ENCODE data around the gene FLRT1. TPM values are rescaled to one million over a fixed set of nuclear protein-coding genes. Genes with fewer than 3 reads are reported as not detected.
A peak's percentile ranks its signal among the peaks of the same experiment; 100 is the strongest.

FLRT1 gene
- total RNA-seq (not detected), polyA plus RNA-seq (not detected)

- peak within 1 kb of the TSS; percentile 9 to 72 (median 56) for H3K4me3 Mint-ChIP-seq
- no peak within 1 kb of the TSS for H3K27ac ChIP-seq (ENCODE audit: low read depth, low read length)
- peaks cover 16 to 33% of the 10 kb centered on the region in 2 donors for H3K27me3 Mint-ChIP-seq
- H3K36me3 Mint-ChIP-seq, result no peaks in the 10 kb centered on the region
- CTCF ChIA-PET (ENCODE audit: partially characterized antibody), result no interaction called here
- peaks cover 1 to 12% (median 4%) of the 10 kb centered on the region in 4 donors for H3K4me1 Mint-ChIP-seq
- intact Hi-C loops (cut with micrococcal nuclease), result no loop called here
- POLR2A ChIA-PET (ENCODE audit: partially characterized antibody), result no interaction called here
- no peaks in the 10 kb centered on the region for H3K36me3 ChIP-seq (ENCODE audit: insufficient read depth, low read length)
- no peaks in the 10 kb centered on the region for H3K9me3 ChIP-seq (ENCODE audit: control insufficient read depth in 1 of 2, low read length in 2 of 2)
- H3K4me3 ChIP-seq (ENCODE audit: low read length in 2 of 2), result no peak within 1 kb of the TSS
- peaks cover 12% of the 10 kb centered on the region for H3K27me3 ChIP-seq (ENCODE audit: insufficient read depth, low read length)
- no peak within 1 kb of the TSS for H3K27ac Mint-ChIP-seq
- DNase-seq, result no peak
- H3K4me1 ChIP-seq (ENCODE audit: insufficient read depth, low read length), result no peaks in the 10 kb centered on the region
- H3K9me3 Mint-ChIP-seq, result peaks cover 0 to 2% (median 0%) of the 10 kb centered on the region in 8 donors
Measured at GRCh38 chr11:64035576-64035975, at the start of gene FLRT1. Gene FLRT1, plus strand, starts transcription at chr11:64035931. Its CDS starts 80,337 bp downstream, at chr11:64116268.

DNA sequence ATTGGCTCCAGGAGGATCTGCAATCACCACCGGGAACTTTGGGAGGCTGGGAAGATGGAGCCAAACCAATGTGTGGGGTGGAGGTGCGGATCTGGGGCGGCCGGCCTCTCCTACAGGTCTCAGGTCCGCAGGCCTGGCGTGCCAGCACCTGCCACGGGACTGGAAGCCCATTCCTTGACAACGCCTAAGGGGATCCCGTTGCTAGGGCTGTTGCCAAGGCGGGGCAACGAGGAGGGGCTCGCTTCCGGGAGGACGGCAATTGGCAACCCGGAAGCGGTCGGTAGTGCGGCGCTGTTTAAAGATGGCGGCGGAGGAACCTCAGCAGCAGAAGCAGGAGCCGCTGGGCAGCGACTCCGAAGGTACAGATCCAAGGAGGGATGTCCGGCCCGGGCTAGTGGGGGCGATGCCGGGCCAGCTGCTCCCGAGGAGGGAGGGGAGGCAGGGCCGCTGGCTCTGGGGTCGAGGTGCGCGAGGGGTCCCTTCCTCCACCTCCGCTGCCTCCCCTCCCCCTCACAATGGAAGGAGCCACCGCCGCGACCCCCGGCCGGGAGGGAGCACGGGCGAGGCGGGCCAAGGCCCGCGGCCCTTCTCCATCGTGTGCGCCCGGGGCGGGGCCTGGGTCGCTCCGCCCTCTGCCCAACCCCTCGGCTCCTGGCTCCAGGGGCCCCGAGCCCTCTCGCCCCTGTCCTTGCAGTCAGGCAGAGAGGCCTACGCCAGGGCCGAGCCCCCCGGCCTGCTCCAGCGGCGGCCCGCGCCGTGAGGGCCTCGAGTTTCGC is 49.4 kb upstream of the FLRT1 start, which contains the start of gene OTUB1:
TSS of gene OTUB1 (plus strand) at position 283 of the 776 bp plus-strand sequence. CDS start at position 302, 19 bp downstream.
- peak within 1 kb of the TSS; percentile 96 for H3K27ac ChIP-seq (ENCODE audit: low read depth, low read length)
- no peaks in the 10 kb centered on the region for H3K27me3 Mint-ChIP-seq
- CTCF ChIA-PET (ENCODE audit: partially characterized antibody), result interaction anchor here (1.0 to 2.3 kb wide), 3 partner anchors 13 to 15 kb away, joined by 4 to 20 read pairs (median 5); no protein-coding TSS in a partner anchor
- peaks cover 13% of the 10 kb centered on the region for H3K36me3 ChIP-seq (ENCODE audit: insufficient read depth, low read length)
- peak; percentile 82 to 90 (median 84) for DNase-seq
- H3K4me3 ChIP-seq (ENCODE audit: low read length in 2 of 2), result peak within 1 kb of the TSS; percentile 82 to 96
- H3K4me3 Mint-ChIP-seq, result peak within 1 kb of the TSS; percentile 94 to 99 (median 97)
- peaks cover 13 to 31% (median 23%) of the 10 kb centered on the region in 4 donors for H3K4me1 Mint-ChIP-seq
- no peaks in the 10 kb centered on the region for H3K9me3 Mint-ChIP-seq
- peaks cover 8 to 34% of the 10 kb centered on the region in 2 donors for H3K36me3 Mint-ChIP-seq
- no peaks in the 10 kb centered on the region for H3K27me3 ChIP-seq (ENCODE audit: insufficient read depth, low read length)
- POLR2A ChIA-PET (ENCODE audit: partially characterized antibody), result interaction anchor here (0.7 to 3.8 kb wide), 14 partner anchors 9 to 285 kb away, joined by 3 to 51 read pairs (median 4); partner anchors contain the start of genes COX8A, MACROD1, MARK2 and NAA40
- peaks cover 25% of the 10 kb centered on the region for H3K4me1 ChIP-seq (ENCODE audit: insufficient read depth, low read length)
- H3K9me3 ChIP-seq (ENCODE audit: control insufficient read depth in 1 of 2, low read length in 2 of 2), result no peaks in the 10 kb centered on the region
- intact Hi-C loops (cut with micrococcal nuclease), result loop anchor here (1.0 to 2.0 kb wide), 4 partner anchors 12 to 200 kb away; partner anchors contain the start of genes COX8A and STIP1
- peak within 1 kb of the TSS; percentile 97 to 99 (median 98) for H3K27ac Mint-ChIP-seq

DNA sequence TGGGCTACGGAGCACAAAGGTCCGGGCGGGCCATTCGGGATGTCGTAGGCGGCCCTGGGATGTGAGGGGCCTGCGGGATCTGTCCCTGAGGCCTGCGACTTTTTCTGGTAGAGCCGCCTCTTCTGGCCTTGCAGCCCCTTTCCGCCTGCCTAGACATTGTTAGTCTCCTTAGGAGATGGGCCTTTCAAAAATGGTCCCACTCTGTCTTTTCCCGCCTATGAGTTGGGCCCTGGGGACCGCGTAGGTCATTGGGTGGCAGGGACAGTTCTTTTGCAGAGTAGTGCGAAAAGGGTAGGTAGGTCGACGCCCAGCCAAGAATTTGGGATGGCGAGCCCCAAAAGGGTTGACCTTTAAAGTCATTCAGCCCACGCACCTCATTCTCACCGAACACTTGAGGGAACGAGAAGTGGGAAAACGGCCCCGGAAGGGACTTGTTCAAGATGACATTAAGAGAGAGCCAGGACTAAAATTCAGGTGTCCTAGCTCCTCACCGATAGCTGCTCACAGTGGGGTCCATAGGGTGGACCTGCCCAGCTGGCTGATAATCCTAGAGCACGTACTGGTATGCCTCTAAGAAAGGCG is 48.7 kb upstream of the FLRT1 start:
- peak overlapping the region; percentile 96 for H3K27ac ChIP-seq (ENCODE audit: low read depth, low read length)

GRCh38 chr11:63991558-63991957 is 44.2 kb upstream of the FLRT1 start:
- H3K27ac Mint-ChIP-seq, result peak overlapping the region in 1 of 7 donors; percentile 52
- POLR2A ChIA-PET (ENCODE audit: partially characterized antibody), result interaction anchor here (1.8 kb wide), 1 partner anchor 8 kb away, joined by 8 read pairs; no protein-coding TSS in a partner anchor

More for the DNA sequence above, 48.7 kb upstream of the FLRT1 start:
- H3K27ac Mint-ChIP-seq, result peak overlapping the region in 5 of 7 donors; percentile 13 to 84 (median 60)
- no peaks in the 10 kb centered on the region for H3K27me3 Mint-ChIP-seq
- Histone ChIP-seq H3K9me3 (ENCODE audit: control insufficient read depth in 1 of 2, low read length in 2 of 2) (no peaks in the 10 kb centered on the region), H3K36me3 (ENCODE audit: insufficient read depth, low read length) (peaks cover 15% of the 10 kb centered on the region), H3K4me3 (ENCODE audit: low read length in 2 of 2) (peak overlapping the region; percentile 82 to 96), H3K4me1 (ENCODE audit: insufficient read depth, low read length) (peaks cover 25% of the 10 kb centered on the region), H3K27me3 (ENCODE audit: insufficient read depth, low read length) (no peaks in the 10 kb centered on the region)
- peak overlapping the region; percentile 61 to 95 (median 73) for H3K4me3 Mint-ChIP-seq
- DNase-seq, result no peak
- no peaks in the 10 kb centered on the region for H3K9me3 Mint-ChIP-seq
- peaks cover 15 to 35% (median 23%) of the 10 kb centered on the region in 4 donors for H3K4me1 Mint-ChIP-seq
- intact Hi-C loops (cut with micrococcal nuclease), result loop anchor here (1.0 to 2.0 kb wide), 4 partner anchors 13 to 200 kb away; partner anchors contain the start of genes COX8A and STIP1
- H3K36me3 Mint-ChIP-seq, result peaks cover 13 to 38% of the 10 kb centered on the region in 2 donors
- POLR2A ChIA-PET (ENCODE audit: partially characterized antibody), result interaction anchor here (1.4 to 3.8 kb wide), 7 partner anchors 12 to 316 kb away, joined by 3 to 51 read pairs (median 9); partner anchors contain the start of genes COX8A, MACROD1, MARK2 and NAA40
- CTCF ChIA-PET (ENCODE audit: partially characterized antibody), result interaction anchor here (1.7 to 2.3 kb wide), 2 partner anchors 14 to 150 kb away, joined by 4 to 20 read pairs; no protein-coding TSS in a partner anchor

GRCh38 chr11:63993100-63993499 is 42.6 kb upstream of the FLRT1 start:
- Mint-ChIP-seq H3K27me3 (no peaks in the 10 kb centered on the region), H3K9me3 (peaks cover 0 to 2% (median 0%) of the 10 kb centered on the region in 8 donors), H3K4me1 (peaks cover 7 to 15% (median 13%) of the 10 kb centered on the region in 4 donors), H3K4me3 (peak overlapping the region in 1 of 8 donors; percentile 22), H3K36me3 (peaks cover 26 to 67% of the 10 kb centered on the region in 2 donors), H3K27ac (peak overlapping the region in 1 of 7 donors; percentile 40)
- peaks cover 34% of the 10 kb centered on the region for H3K36me3 ChIP-seq (ENCODE audit: insufficient read depth, low read length)
- peaks cover 5% of the 10 kb centered on the region for H3K4me1 ChIP-seq (ENCODE audit: insufficient read depth, low read length)
- intact Hi-C loops (cut with micrococcal nuclease), result no loop called here
- POLR2A ChIA-PET (ENCODE audit: partially characterized antibody), result no interaction called here
- CTCF ChIA-PET (ENCODE audit: partially characterized antibody), result no interaction called here
- no peak overlapping the region for H3K4me3 ChIP-seq (ENCODE audit: low read length in 2 of 2)
- no peak overlapping the region for H3K27ac ChIP-seq (ENCODE audit: low read depth, low read length)
- no peaks in the 10 kb centered on the region for H3K27me3 ChIP-seq (ENCODE audit: insufficient read depth, low read length)
- H3K9me3 ChIP-seq (ENCODE audit: control insufficient read depth in 1 of 2, low read length in 2 of 2), result no peaks in the 10 kb centered on the region
- no peak for DNase-seq

More at GRCh38 chr11:63991558-63991957, 44.2 kb upstream of the FLRT1 start:
- Mint-ChIP-seq H3K9me3 (no peaks in the 10 kb centered on the region), H3K4me3 (peak overlapping the region in 1 of 8 donors; percentile 20), H3K4me1 (peaks cover 12 to 28% (median 20%) of the 10 kb centered on the region in 4 donors), H3K36me3 (peaks cover 26 to 58% of the 10 kb centered on the region in 2 donors), H3K27me3 (no peaks in the 10 kb centered on the region)
- H3K4me3 ChIP-seq (ENCODE audit: low read length in 2 of 2), result no peak overlapping the region
- no peak for DNase-seq
- intact Hi-C loops (cut with micrococcal nuclease), result no loop called here
- H3K36me3 ChIP-seq (ENCODE audit: insufficient read depth, low read length), result peaks cover 20% of the 10 kb centered on the region
- CTCF ChIA-PET (ENCODE audit: partially characterized antibody), result interaction anchor here (2.3 kb wide), 1 partner anchor 9 kb away, joined by 13 read pairs; no protein-coding TSS in a partner anchor
- H3K9me3 ChIP-seq (ENCODE audit: control insufficient read depth in 1 of 2, low read length in 2 of 2), result no peaks in the 10 kb centered on the region
- H3K27me3 ChIP-seq (ENCODE audit: insufficient read depth, low read length), result no peaks in the 10 kb centered on the region
- H3K27ac ChIP-seq (ENCODE audit: low read depth, low read length), result no peak overlapping the region
- H3K4me1 ChIP-seq (ENCODE audit: insufficient read depth, low read length), result peaks cover 19% of the 10 kb centered on the region

- H3K27ac ChIP-seq (ENCODE audit: low read depth, low read length), result no peak overlapping the region
- no peaks in the 10 kb centered on the region for H3K9me3 ChIP-seq (ENCODE audit: control insufficient read depth in 1 of 2, low read length in 2 of 2)
- Mint-ChIP-seq H3K4me1 (peaks cover 3 to 14% (median 9%) of the 10 kb centered on the region in 4 donors), H3K27me3 (no peaks in the 10 kb centered on the region), H3K9me3 (peaks cover 0 to 3% (median 0%) of the 10 kb centered on the region in 8 donors), H3K27ac (peak overlapping the region in 2 of 7 donors; percentile 41 to 53), H3K4me3 (no peak overlapping the region), H3K36me3 (peaks cover 29 to 63% of the 10 kb centered on the region in 2 donors)
- intact Hi-C loops (cut with micrococcal nuclease), result no loop called here
- no peaks in the 10 kb centered on the region for H3K4me1 ChIP-seq (ENCODE audit: insufficient read depth, low read length)
- ChIA-PET POLR2A (ENCODE audit: partially characterized antibody) (no interaction called here), CTCF (ENCODE audit: partially characterized antibody) (interaction anchor here (0.9 kb wide), 1 partner anchor 155 kb away, joined by 3 read pairs; no protein-coding TSS in a partner anchor)
- no peaks in the 10 kb centered on the region for H3K27me3 ChIP-seq (ENCODE audit: insufficient read depth, low read length)
- H3K4me3 ChIP-seq (ENCODE audit: low read length in 2 of 2), result no peak overlapping the region
- H3K36me3 ChIP-seq (ENCODE audit: insufficient read depth, low read length), result peaks cover 28% of the 10 kb centered on the region
- DNase-seq, result no peak
Measured at GRCh38 chr11:63993993-63994392, 41.7 kb upstream of the FLRT1 start.
